IMR-90 (cell line): ENCODE results near the gene COL1A1. TPM values are rescaled to one million over a fixed set of nuclear protein-coding genes. Genes with fewer than 3 reads are reported as not detected.

ENCODE experiments used
- ATAC-seq: fragments of 200-7000 bp; cut with Tn5 transposase; 2 replicates; pipeline ENCODE4 v1.9.1; 2020; ENCODE audit warnings: low read depth, mild to moderate bottlenecking, moderate library complexity
- BruUV-seq: library from RNA; stranded (reverse); fragments of 400-500 nt; replicated peaks from 2 replicates; lab custom pipeline; 2021; lab: Mats Ljungman, UMichigan
- CTCF ChIA-PET: fragments of 300-600 bp; formaldehyde crosslinking; extraction: SDS; loops from one replicate; lab custom pipeline; 2021; ENCODE audit warnings: antibody characterized with exemption; lab: Yijun Ruan, JAX
- POLR2A ChIA-PET: fragments of 300-600 bp; sonication (Branson Sonifier 250); formaldehyde crosslinking; loops from one replicate; lab custom pipeline; 2022; ENCODE audit warnings: antibody characterized with exemption; ENCODE audit not compliant: unreplicated experiment; lab: Charles Lee
- DNase-seq: peaks from one replicate; pipeline ENCODE4 v3.0.0; 2013
- H2AFZ ChIP-seq: replicated peaks from 2 replicates; pipeline ENCODE3; 2013; ENCODE audit warnings: low read length, mild to moderate bottlenecking; ENCODE audit not compliant: poor library complexity
- H2AK5ac ChIP-seq: 2 replicates; pipeline ENCODE4 v1.6.1; 2013; ENCODE audit warnings: low read depth, low read length, inconsistent platforms
- H2AK9ac ChIP-seq: replicated peaks from 2 replicates; pipeline ENCODE3; 2013; ENCODE audit warnings: mild to moderate bottlenecking, low read depth, low read length, moderate library complexity; ENCODE audit not compliant: poor library complexity
- H2BK120ac ChIP-seq: 2 replicates; pipeline ENCODE4 v1.6.1; 2013; ENCODE audit warnings: low read depth, low read length, inconsistent platforms
- H2BK15ac ChIP-seq: 3 replicates; pipeline ENCODE4 v1.6.1; 2013; ENCODE audit warnings: low read depth, low read length, inconsistent platforms
- H2BK20ac ChIP-seq: 2 replicates; pipeline ENCODE4 v1.6.1; 2013; ENCODE audit warnings: low read depth, mild to moderate bottlenecking, inconsistent platforms, low read length, moderate library complexity
- H2BK5ac ChIP-seq: 2 replicates; pipeline ENCODE4 v1.6.1; 2013; ENCODE audit warnings: mild to moderate bottlenecking, low read depth, low read length, inconsistent platforms; ENCODE audit not compliant: poor library complexity, severe bottlenecking
- H3K14ac ChIP-seq: replicated peaks from 2 replicates; pipeline ENCODE4 v1.6.1; 2013; ENCODE audit warnings: low read depth, low read length, inconsistent platforms
- H3K18ac ChIP-seq: 2 replicates; pipeline ENCODE4 v1.6.1; 2013; ENCODE audit warnings: low read depth, low read length, control low read depth
- H3K23ac ChIP-seq: 2 replicates; pipeline ENCODE4 v1.6.1; 2013; ENCODE audit warnings: low read depth, low read length, inconsistent platforms
- H3K27ac ChIP-seq: 2 replicates; pipeline ENCODE4 v1.5.1; 2013; ENCODE audit warnings: mild to moderate bottlenecking, control low read depth, low read length; ENCODE audit not compliant: insufficient read depth
- H3K27me3 ChIP-seq: 2 replicates; pipeline ENCODE4 v1.6.1; 2013; ENCODE audit warnings: low read length; ENCODE audit not compliant: control insufficient read depth, insufficient read depth
- H3K36me3 ChIP-seq: 2 replicates; pipeline ENCODE4 v1.6.1; 2013; ENCODE audit warnings: low read length, mixed read lengths; ENCODE audit not compliant: control insufficient read depth, insufficient read depth
- H3K4ac ChIP-seq: 2 replicates; pipeline ENCODE4 v1.6.1; 2013; ENCODE audit warnings: low read depth, low read length, inconsistent platforms
- H3K4me1 ChIP-seq: 2 replicates; pipeline ENCODE4 v1.6.1; 2013; ENCODE audit warnings: low read length, mixed read lengths; ENCODE audit not compliant: control insufficient read depth, insufficient read depth
- H3K4me2 ChIP-seq: 2 replicates; pipeline ENCODE4 v1.6.1; 2013; ENCODE audit warnings: low read depth, mild to moderate bottlenecking, control low read depth, low read length, moderate library complexity
- H3K4me3 ChIP-seq: 2 replicates; pipeline ENCODE4 v1.5.1; 2013; ENCODE audit warnings: low read depth, mild to moderate bottlenecking, control low read depth, low read length, moderate library complexity; ENCODE audit not compliant: insufficient read depth
- H3K56ac ChIP-seq: 2 replicates; pipeline ENCODE4 v1.6.1; 2013; ENCODE audit warnings: low read length, inconsistent platforms; ENCODE audit not compliant: insufficient read depth; ENCODE audit errors: extremely low read depth
- H3K79me1 ChIP-seq, 2 experiments: 2 replicates each; pipeline ENCODE4 v1.6.1; 2013; ENCODE audit warnings: low read length in 2 of 2, inconsistent platforms in 1 of 2, low read depth in 1 of 2
- H3K9ac ChIP-seq: 2 replicates; pipeline ENCODE4 v1.6.1; 2013; ENCODE audit warnings: low read depth, low read length, control low read depth
- H3K9me1 ChIP-seq: 2 replicates; pipeline ENCODE4 v1.6.1; 2013; ENCODE audit warnings: low read length, inconsistent platforms; ENCODE audit not compliant: insufficient read depth
- H3K9me3 ChIP-seq: 2 replicates; pipeline ENCODE4 v1.6.1; 2013; ENCODE audit warnings: low read length; ENCODE audit not compliant: control insufficient read depth, insufficient read depth
- H4K20me1 ChIP-seq: 2 replicates; pipeline ENCODE4 v1.6.1; 2013; ENCODE audit warnings: low read length, inconsistent platforms; ENCODE audit not compliant: insufficient read depth
- H4K5ac ChIP-seq: 2 replicates; pipeline ENCODE4 v1.6.1; 2013; ENCODE audit warnings: mild to moderate bottlenecking, low read depth, low read length, control low read depth
- H4K8ac ChIP-seq, 2 experiments: 2 replicates each; pipeline ENCODE4 v1.6.1; 2013; ENCODE audit warnings: low read depth in 2 of 2, low read length in 2 of 2, control low read depth in 1 of 2, inconsistent platforms in 1 of 2
- H4K91ac ChIP-seq: 2 replicates; pipeline ENCODE4 v1.6.1; 2013; ENCODE audit warnings: low read depth, low read length, inconsistent platforms; ENCODE audit not compliant: insufficient read depth
- BHLHE40 ChIP-seq: fragments of 150-350 bp; IDR thresholded peaks from 2 replicates; pipeline ENCODE4 v1.6.1; 2016; ENCODE audit warnings: mild to moderate bottlenecking, low read depth, low read length
- MAZ ChIP-seq: IDR thresholded peaks from 2 replicates; pipeline ENCODE4 v1.6.1; 2012; ENCODE audit warnings: low read depth, mild to moderate bottlenecking, low read length, improper control_type of control experiment, moderate library complexity, borderline replicate concordance
- MXI1 ChIP-seq: IDR thresholded peaks from 2 replicates; pipeline ENCODE4 v1.6.1; 2012; ENCODE audit warnings: low read depth, mild to moderate bottlenecking, low read length, moderate library complexity, borderline replicate concordance
- POLR2A ChIP-seq: IDR thresholded peaks from 2 replicates; pipeline ENCODE4 v1.6.1; 2012; ENCODE audit warnings: mild to moderate bottlenecking, low read depth, low read length
- RAD21 ChIP-seq: IDR thresholded peaks from 2 replicates; pipeline ENCODE4 v1.6.1; 2012; ENCODE audit warnings: low read length, improper control_type of control experiment
- WGBS, 2 experiments: methylation state at CpG; one replicate each; pipeline versions ENCODE4 v1.1.5 to v1.1.7; 2013; ENCODE audit warnings: missing lambda C conversion rate in 2 of 2; ENCODE audit not compliant: insufficient read length in 1 of 2; ENCODE audit errors: extremely low coverage in 2 of 2; 5-methylcytosine and 5-hydroxymethylcytosine counted together
- dilution Hi-C: fragments of 300-500 bp; cut with HindIII; formaldehyde crosslinking; loops from one replicate; pipeline ENCODE4 v1.14.3; 2018; ENCODE audit warnings: low sequenced_read_pairs; ENCODE audit not compliant: unreplicated experiment
- in situ Hi-C: fragments of 300-500 bp; cut with MboI; formaldehyde crosslinking; loops from 3 replicates; pipeline ENCODE4 v1.14.3; 2019; ENCODE audit warnings: low sequenced_read_pairs, inconsistent platforms, mixed read lengths
- intact Hi-C: fragments of 100-400 bp; cut with micrococcal nuclease; formaldehyde crosslinking; loops from 2 replicates; pipeline ENCODE4 v1.10.0; 2022
- polyA plus RNA-seq, 3 experiments: library from polyadenylated mRNA; depleted of rRNA; stranded (reverse); fragments of >200 nt; gene quantifications; 2 replicates each; pipeline ENCODE4 v1.2.3, GENCODE V29; 2012; ENCODE audit warnings: low replicate concordance in 1 of 3
- total RNA-seq: library from RNA; depleted of rRNA; stranded (reverse); fragments of >200 nt; gene quantifications from 2 replicates; pipeline ENCODE4 v1.2.3, GENCODE V29; 2012
- TF ChIP-seq, protein P1 (sequence below): fragments of 150-350 bp; IDR thresholded peaks from 2 replicates; pipeline ENCODE4 v1.6.1; 2016; ENCODE audit warnings: low read depth, mild to moderate bottlenecking, low read length, moderate library complexity, borderline replicate concordance
- TF ChIP-seq, protein P2 (sequence below): fragments of 150-350 bp; IDR thresholded peaks from 2 replicates; pipeline ENCODE4 v1.6.1; 2017; ENCODE audit warnings: mild to moderate bottlenecking, antibody characterized with exemption, low read length, low read depth
- TF ChIP-seq, protein P3 (sequence below): conservative IDR thresholded peaks from 2 replicates; pipeline ENCODE4 v1.5.1; 2012; ENCODE audit warnings: mild to moderate bottlenecking, low read depth, low read length, improper control_type of control experiment

The COL1A1 gene
- total and polyA plus RNA-seq, 2 of the 4 experiments (the other 2 are of a cell fraction) = 2,180 to 4,350 TPM

DNA sequence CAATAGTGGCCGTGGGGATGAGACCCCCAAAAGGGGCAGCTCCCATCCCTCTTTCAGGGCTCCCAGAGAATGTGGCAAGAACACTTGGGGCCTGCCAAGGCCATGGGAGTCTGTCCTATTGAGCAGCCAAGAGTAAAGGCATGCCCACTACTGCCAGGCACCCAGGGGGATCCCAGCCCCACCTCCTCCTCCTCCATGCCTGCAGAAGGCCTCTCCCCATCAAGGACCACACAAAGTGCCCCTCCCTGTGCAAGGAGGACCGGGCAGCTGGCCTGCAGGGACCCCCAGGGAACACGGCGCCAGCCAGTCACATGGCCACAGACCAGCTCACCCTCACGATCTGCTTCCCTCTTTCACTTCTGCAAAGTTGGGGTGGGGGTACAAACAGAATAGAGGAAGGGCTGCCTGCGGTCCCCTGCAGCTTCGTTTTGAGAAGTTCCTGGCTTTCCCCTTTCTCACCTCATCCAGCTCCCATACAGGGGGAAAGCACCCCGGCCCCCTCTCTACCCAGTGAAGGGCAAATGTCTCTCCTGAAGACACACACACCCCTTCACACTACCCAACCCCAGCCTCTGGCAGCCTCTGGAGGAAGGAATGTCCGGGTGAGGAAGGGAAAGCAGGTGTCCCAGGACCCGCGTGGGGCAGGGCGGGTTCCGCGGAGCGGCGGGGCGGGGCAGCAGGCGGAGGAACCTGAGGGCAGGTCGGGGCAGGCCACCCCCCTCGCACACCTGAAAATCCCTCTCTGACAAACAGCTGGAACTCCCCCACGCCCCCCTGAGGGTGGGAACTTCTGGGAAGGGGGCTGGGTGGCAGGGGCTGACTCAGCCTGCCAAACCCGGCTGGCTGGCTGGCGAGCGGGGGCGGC lies 53.0 kb downstream of the COL1A1 start:
- no peak overlapping the region for H3K18ac ChIP-seq
- intact Hi-C loops = loop anchor here (2.0 kb wide), 1 partner anchor 54 kb away; the partner anchor contains the start of gene PDK2
- peak overlapping the region; percentile 91 for H2AK9ac ChIP-seq
- H3K4ac ChIP-seq = peak overlapping the region; percentile 45
- H3K23ac ChIP-seq = peak overlapping the region; percentile 58
- H4K5ac ChIP-seq = no peak overlapping the region
- H3K79me1 ChIP-seq = peaks cover 9 to 69% of the 10 kb centered on the region in 2 experiments; a peak in 3 of 4 replicates
- peak overlapping the region; percentile 77 for H3K9ac ChIP-seq
- H2AFZ ChIP-seq = peak overlapping the region; percentile 15
- no peak for TF ChIP-seq POLR2A
- TF ChIP-seq MXI1 = peak; percentile 42; the same call in 1 of the 2 replicates
- TF ChIP-seq, protein P1, sequence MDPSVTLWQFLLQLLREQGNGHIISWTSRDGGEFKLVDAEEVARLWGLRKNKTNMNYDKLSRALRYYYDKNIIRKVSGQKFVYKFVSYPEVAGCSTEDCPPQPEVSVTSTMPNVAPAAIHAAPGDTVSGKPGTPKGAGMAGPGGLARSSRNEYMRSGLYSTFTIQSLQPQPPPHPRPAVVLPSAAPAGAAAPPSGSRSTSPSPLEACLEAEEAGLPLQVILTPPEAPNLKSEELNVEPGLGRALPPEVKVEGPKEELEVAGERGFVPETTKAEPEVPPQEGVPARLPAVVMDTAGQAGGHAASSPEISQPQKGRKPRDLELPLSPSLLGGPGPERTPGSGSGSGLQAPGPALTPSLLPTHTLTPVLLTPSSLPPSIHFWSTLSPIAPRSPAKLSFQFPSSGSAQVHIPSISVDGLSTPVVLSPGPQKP = no peak
- TF ChIP-seq, protein P2, sequence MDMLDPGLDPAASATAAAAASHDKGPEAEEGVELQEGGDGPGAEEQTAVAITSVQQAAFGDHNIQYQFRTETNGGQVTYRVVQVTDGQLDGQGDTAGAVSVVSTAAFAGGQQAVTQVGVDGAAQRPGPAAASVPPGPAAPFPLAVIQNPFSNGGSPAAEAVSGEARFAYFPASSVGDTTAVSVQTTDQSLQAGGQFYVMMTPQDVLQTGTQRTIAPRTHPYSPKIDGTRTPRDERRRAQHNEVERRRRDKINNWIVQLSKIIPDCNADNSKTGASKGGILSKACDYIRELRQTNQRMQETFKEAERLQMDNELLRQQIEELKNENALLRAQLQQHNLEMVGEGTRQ = peak; percentile 48
- TF ChIP-seq BHLHE40 = peak; percentile 66
- TF ChIP-seq, protein P3, sequence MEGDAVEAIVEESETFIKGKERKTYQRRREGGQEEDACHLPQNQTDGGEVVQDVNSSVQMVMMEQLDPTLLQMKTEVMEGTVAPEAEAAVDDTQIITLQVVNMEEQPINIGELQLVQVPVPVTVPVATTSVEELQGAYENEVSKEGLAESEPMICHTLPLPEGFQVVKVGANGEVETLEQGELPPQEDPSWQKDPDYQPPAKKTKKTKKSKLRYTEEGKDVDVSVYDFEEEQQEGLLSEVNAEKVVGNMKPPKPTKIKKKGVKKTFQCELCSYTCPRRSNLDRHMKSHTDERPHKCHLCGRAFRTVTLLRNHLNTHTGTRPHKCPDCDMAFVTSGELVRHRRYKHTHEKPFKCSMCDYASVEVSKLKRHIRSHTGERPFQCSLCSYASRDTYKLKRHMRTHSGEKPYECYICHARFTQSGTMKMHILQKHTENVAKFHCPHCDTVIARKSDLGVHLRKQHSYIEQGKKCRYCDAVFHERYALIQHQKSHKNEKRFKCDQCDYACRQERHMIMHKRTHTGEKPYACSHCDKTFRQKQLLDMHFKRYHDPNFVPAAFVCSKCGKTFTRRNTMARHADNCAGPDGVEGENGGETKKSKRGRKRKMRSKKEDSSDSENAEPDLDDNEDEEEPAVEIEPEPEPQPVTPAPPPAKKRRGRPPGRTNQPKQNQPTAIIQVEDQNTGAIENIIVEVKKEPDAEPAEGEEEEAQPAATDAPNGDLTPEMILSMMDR = peak; percentile 39
- TF ChIP-seq RAD21 = 0 out of 2 replicates have a peak, but pooled peaks have one; percentile 17
- TF ChIP-seq MAZ = peak; percentile 54; the same call in 1 of the 2 replicates
- H3K4me1 ChIP-seq = peaks cover 27% of the 10 kb centered on the region
- no peak overlapping the region for H2BK20ac ChIP-seq
- H3K27me3 ChIP-seq = no peaks in the 10 kb centered on the region
- H3K56ac ChIP-seq = 0 out of 2 replicates have a peak overlapping the region, but pooled peaks have one; percentile 13
- peaks cover 19% of the 10 kb centered on the region for H3K36me3 ChIP-seq
- peaks cover 7% of the 10 kb centered on the region for H3K9me1 ChIP-seq
- H2AK5ac ChIP-seq = peak overlapping the region; percentile 65
- dilution Hi-C loops = no loop called here
- ChIA-PET POLR2A (no interaction called here), CTCF (interaction anchor here (0.5 to 1.8 kb wide), 4 partner anchors 10 to 144 kb away, joined by 3 to 5 read pairs (median 4); no protein-coding TSS in a partner anchor)
- peak overlapping the region; percentile 53; the same call in 1 of the 2 replicates for H3K14ac ChIP-seq
- peak overlapping the region; percentile 96 for H3K4me2 ChIP-seq
- BruUV-seq = no TSS peak
- no peaks in the 10 kb centered on the region for H3K9me3 ChIP-seq
- WGBS, 2 experiments = no CpG with 5 or more reads among the region's 25 CpGs
- DNase-seq (peak; percentile 39), ATAC-seq (peak; percentile 10)
- H4K8ac ChIP-seq = no peak overlapping the region
- peaks cover 56% of the 10 kb centered on the region for H4K20me1 ChIP-seq
- H3K27ac ChIP-seq = peak overlapping the region; percentile 64
- in situ Hi-C loops = no loop called here
- H2BK15ac ChIP-seq = peak overlapping the region; percentile 30; the same call in 1 of the 3 replicates
- H4K91ac ChIP-seq = peak overlapping the region; percentile 46; the same call in 1 of the 2 replicates
- H3K4me3 ChIP-seq = peak overlapping the region; percentile 86
- H2BK5ac ChIP-seq = peak overlapping the region; percentile 49
- peak overlapping the region; percentile 39; the same call in 1 of the 2 replicates for H2BK120ac ChIP-seq
